Breast epithelium (tissue), 4 donors: ENCODE data around the gene THSD4. TPM values are rescaled to one million over a fixed set of nuclear protein-coding genes. Genes with fewer than 3 reads are reported as not detected.
A peak's percentile ranks its signal among the peaks of the same experiment; 100 is the strongest.

ENCODE experiments used
- DNase-seq, 2 donors: peaks; one replicate each; pipeline ENCODE4 v3.0.0-alpha.2; 2019; ENCODE audit warnings: low spot score in 2 of 2
- H3K27ac ChIP-seq, 2 donors: fragments of 200-600 bp; sonication (generic) in 1 of 2; one replicate each; pipeline ENCODE4 v1.5.1; 2016 to 2019; ENCODE audit warnings: mild to moderate bottlenecking in 1 of 2
- H3K27me3 ChIP-seq, 2 donors: fragments of 200-600 bp; sonication (generic) in 1 of 2; one replicate each; pipeline versions ENCODE4 v1.5.1 to v1.6.0; 2017 to 2019; ENCODE audit warnings: control low read depth in 1 of 2, mild to moderate bottlenecking in 1 of 2
- H3K36me3 ChIP-seq: fragments of 200-600 bp; one replicate; pipeline ENCODE4 v1.5.1; 2019
- H3K4me1 ChIP-seq, 2 donors: fragments of 200-600 bp; sonication (generic); one replicate each; pipeline ENCODE4 v1.5.1; 2016 to 2019; ENCODE audit warnings: control low read depth in 1 of 2
- H3K4me3 ChIP-seq, 3 donors: fragments of 200-600 bp; sonication (generic); 1 replicate in 2 of 3; 2 replicates in 1 of 3; pipeline ENCODE4 v1.5.1; 2016 to 2019; ENCODE audit warnings: mild to moderate bottlenecking in 3 of 3, moderate library complexity in 2 of 3
- H3K9me3 ChIP-seq, 2 donors: fragments of 200-600 bp; sonication (generic) in 1 of 2; one replicate each; pipeline ENCODE4 v1.5.1; 2016 to 2019; ENCODE audit warnings: control low read depth in 1 of 2
- POLR2A ChIP-seq: fragments of 450-650 bp; IDR thresholded peaks from one replicate; pipeline ENCODE4 v1.6.1; 2016; ENCODE audit warnings: antibody characterized with exemption, mild to moderate bottlenecking, moderate library complexity
- POLR2AphosphoS5 ChIP-seq, 3 donors: sonication (generic); formaldehyde crosslinking; IDR thresholded peaks; one replicate each; pipeline ENCODE4 v1.6.1; 2017; ENCODE audit warnings: antibody characterized with exemption in 3 of 3
- intact Hi-C: fragments of 100-400 bp; cut with DNase I; formaldehyde crosslinking; loops from one replicate; pipeline ENCODE4 v1.15.1; 2023; ENCODE audit warnings: low total_unique reads
- total RNA-seq, 3 donors: library from RNA; depleted of rRNA; stranded (reverse); fragments of >200 nt; gene quantifications; one replicate each; pipeline ENCODE4 v1.1.0, GENCODE V29; 2016
- TF ChIP-seq, protein P1 (sequence below), 3 donors: fragments of 450-650 bp; IDR thresholded peaks; one replicate each; pipeline ENCODE4 v1.5.1; 2016 to 2017; ENCODE audit warnings: antibody characterized with exemption in 3 of 3, mild to moderate bottlenecking in 3 of 3, moderate library complexity in 3 of 3

THSD4 gene
- total RNA-seq, 3 donors from 2014 or later = 0.64 to 58.7 (median 41.3) TPM

GRCh38 chr15:71742964-71743363 lies 627.7 kb downstream of the THSD4 start:
- Histone ChIP-seq H3K9me3 (no peaks in the 10 kb centered on the region), H3K36me3 (no peaks in the 10 kb centered on the region), H3K27ac (no peak overlapping the region), H3K4me3 (no peak overlapping the region), H3K4me1 (no peaks in the 10 kb centered on the region), H3K27me3 (no peaks in the 10 kb centered on the region)
- TF ChIP-seq POLR2A (no peak), POLR2AphosphoS5 (IDR thresholded peaks at IDR 0.05) (no peak)
- TF ChIP-seq, protein P1, sequence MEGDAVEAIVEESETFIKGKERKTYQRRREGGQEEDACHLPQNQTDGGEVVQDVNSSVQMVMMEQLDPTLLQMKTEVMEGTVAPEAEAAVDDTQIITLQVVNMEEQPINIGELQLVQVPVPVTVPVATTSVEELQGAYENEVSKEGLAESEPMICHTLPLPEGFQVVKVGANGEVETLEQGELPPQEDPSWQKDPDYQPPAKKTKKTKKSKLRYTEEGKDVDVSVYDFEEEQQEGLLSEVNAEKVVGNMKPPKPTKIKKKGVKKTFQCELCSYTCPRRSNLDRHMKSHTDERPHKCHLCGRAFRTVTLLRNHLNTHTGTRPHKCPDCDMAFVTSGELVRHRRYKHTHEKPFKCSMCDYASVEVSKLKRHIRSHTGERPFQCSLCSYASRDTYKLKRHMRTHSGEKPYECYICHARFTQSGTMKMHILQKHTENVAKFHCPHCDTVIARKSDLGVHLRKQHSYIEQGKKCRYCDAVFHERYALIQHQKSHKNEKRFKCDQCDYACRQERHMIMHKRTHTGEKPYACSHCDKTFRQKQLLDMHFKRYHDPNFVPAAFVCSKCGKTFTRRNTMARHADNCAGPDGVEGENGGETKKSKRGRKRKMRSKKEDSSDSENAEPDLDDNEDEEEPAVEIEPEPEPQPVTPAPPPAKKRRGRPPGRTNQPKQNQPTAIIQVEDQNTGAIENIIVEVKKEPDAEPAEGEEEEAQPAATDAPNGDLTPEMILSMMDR (IDR thresholded peaks at IDR 0.05) = no peak
- intact Hi-C loops = no loop called here
- DNase-seq = no peak

DNA sequence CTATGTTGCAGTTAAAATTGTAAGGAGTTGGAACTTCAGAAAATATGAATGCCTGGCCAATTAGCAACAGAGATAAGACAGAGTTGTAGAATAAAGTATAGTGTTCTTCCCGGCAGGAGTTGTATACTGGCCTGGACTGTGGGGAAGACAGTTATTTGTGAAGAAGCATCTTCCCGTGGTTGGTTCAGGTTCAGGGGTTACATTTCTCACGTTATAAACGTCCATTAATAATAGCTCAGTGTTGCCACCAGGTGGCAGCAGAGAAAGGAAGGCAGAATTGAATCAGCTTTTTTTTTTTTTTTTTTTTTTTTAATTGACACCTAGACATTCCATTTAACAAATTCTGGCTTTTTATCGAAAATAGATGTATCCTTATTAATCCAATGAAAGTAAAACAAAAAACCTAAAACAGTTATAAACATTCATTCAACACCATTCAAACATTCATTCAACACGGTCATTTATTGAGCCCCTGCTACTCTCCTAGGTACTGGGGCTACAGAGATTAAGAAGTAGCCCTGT lies 628.7 kb downstream of the THSD4 start:
- H3K36me3 ChIP-seq = no peaks in the 10 kb centered on the region
- H3K27ac ChIP-seq = no peak overlapping the region
- TF ChIP-seq, protein P1 (IDR thresholded peaks at IDR 0.05) = peak; percentile 60 to 75 (median 64)
- no peak for TF ChIP-seq POLR2A
- H3K4me1 ChIP-seq = no peaks in the 10 kb centered on the region
- H3K4me3 ChIP-seq = no peak overlapping the region
- H3K27me3 ChIP-seq = no peaks in the 10 kb centered on the region
- peak in 1 of 2 donors; percentile 34 for DNase-seq
- no peaks in the 10 kb centered on the region for H3K9me3 ChIP-seq
- intact Hi-C loops = no loop called here

DNA sequence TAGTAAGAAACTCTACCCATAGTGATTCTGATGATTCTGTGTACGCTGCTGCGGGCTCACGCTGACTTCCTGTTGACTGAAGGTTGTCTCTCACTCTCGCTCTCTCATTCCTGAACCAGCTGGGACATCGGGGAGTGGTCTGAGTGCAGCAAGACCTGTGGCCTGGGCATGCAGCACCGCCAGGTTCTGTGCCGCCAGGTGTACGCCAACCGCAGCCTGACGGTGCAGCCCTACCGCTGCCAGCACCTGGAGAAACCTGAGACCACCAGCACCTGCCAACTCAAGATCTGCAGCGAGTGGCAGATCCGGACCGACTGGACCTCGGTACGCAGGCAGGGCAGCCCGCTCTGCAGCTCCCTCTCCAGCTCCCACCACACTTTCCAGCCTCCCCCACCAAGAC lies 631.4 kb downstream of the THSD4 start:
- Histone ChIP-seq H3K36me3 (no peaks in the 10 kb centered on the region), H3K9me3 (no peaks in the 10 kb centered on the region), H3K27ac (peak overlapping the region; percentile 71 to 88), H3K27me3 (no peaks in the 10 kb centered on the region), H3K4me3 (no peak overlapping the region), H3K4me1 (no peaks in the 10 kb centered on the region)
- DNase-seq = peak; percentile 23 to 65
- no peak for TF ChIP-seq POLR2A
- TF ChIP-seq, protein P1 (IDR thresholded peaks at IDR 0.05) = no peak
- no peak for TF ChIP-seq POLR2AphosphoS5 (IDR thresholded peaks at IDR 0.05)
- intact Hi-C loops = no loop called here

- TF ChIP-seq, protein P1 (IDR thresholded peaks at IDR 0.05) = no peak
- TF ChIP-seq POLR2A = no peak
- no peak for TF ChIP-seq POLR2AphosphoS5 (IDR thresholded peaks at IDR 0.05)
- peak overlapping the region; percentile 71 to 88 for H3K27ac ChIP-seq
- H3K4me1 ChIP-seq = no peaks in the 10 kb centered on the region
- DNase-seq = no peak
- no peaks in the 10 kb centered on the region for H3K36me3 ChIP-seq
- no peak overlapping the region for H3K4me3 ChIP-seq
- no peaks in the 10 kb centered on the region for H3K9me3 ChIP-seq
- intact Hi-C loops = loop anchor here (2.0 kb wide), 1 partner anchor 55 kb away; no protein-coding TSS in a partner anchor
- H3K27me3 ChIP-seq = no peaks in the 10 kb centered on the region
Measured at GRCh38 chr15:71747128-71748083, 632.1 kb downstream of the THSD4 start.

DNA sequence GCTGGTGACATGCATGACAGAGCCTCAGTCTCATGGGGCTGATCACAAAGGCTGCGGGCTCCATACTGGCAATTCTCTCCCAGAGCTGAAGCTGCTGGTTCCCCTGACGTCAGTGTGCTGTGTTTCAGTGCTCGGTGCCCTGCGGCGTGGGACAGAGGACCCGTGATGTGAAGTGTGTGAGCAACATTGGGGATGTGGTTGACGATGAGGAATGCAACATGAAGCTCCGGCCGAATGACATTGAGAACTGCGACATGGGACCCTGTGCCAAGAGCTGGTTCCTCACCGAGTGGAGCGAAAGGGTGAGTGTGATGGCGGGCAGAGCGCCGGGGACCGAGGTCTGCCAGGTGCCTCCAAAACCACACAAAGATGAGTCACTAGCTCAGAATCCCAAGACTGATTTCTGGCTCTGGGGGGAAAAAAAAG lies 633.0 kb downstream of the THSD4 start:
- Histone ChIP-seq H3K4me1 (no peaks in the 10 kb centered on the region), H3K9me3 (no peaks in the 10 kb centered on the region), H3K27me3 (no peaks in the 10 kb centered on the region), H3K27ac (peak overlapping the region; percentile 54 to 74), H3K36me3 (no peaks in the 10 kb centered on the region), H3K4me3 (no peak overlapping the region)
- intact Hi-C loops = loop anchor here (2.0 kb wide), 1 partner anchor 54 kb away; no protein-coding TSS in a partner anchor
- DNase-seq = no peak
- TF ChIP-seq POLR2AphosphoS5 (IDR thresholded peaks at IDR 0.05) (no peak), POLR2A (no peak)
- TF ChIP-seq, protein P1 (IDR thresholded peaks at IDR 0.05) = no peak
